Ectodermal cell (in vitro differentiated cells): ENCODE results near the gene TAF13. TPM values are rescaled to one million over a fixed set of nuclear protein-coding genes. Genes with fewer than 3 reads are reported as not detected.

Experiments
- H3K27ac ChIP-seq: 2 replicates; pipeline ENCODE4 v1.7.0; 2013; ENCODE audit warnings: mild to moderate bottlenecking, low read depth, low read length; ENCODE audit not compliant: insufficient read depth, poor library complexity, severe bottlenecking
- H3K27me3 ChIP-seq: 2 replicates; pipeline ENCODE4 v1.7.0; 2013; ENCODE audit warnings: mild to moderate bottlenecking, low read length; ENCODE audit not compliant: insufficient read depth, control insufficient read depth, poor library complexity, severe bottlenecking
- H3K36me3 ChIP-seq: one replicate; pipeline ENCODE4 v1.7.0; 2013; ENCODE audit warnings: low read length; ENCODE audit not compliant: control insufficient read depth, insufficient read depth
- H3K4me1 ChIP-seq: one replicate; pipeline ENCODE4 v1.7.0; 2013; ENCODE audit warnings: low read length; ENCODE audit not compliant: control insufficient read depth, insufficient read depth
- H3K4me3 ChIP-seq: 2 replicates; pipeline ENCODE4 v1.7.0; 2013; ENCODE audit warnings: low read depth, low read length, control low read depth; ENCODE audit not compliant: insufficient read depth
- H3K9me3 ChIP-seq: 2 replicates; pipeline ENCODE4 v1.7.0; 2013; ENCODE audit warnings: mild to moderate bottlenecking, low read length, moderate library complexity; ENCODE audit not compliant: control insufficient read depth
- WGBS, 2 experiments: methylation state at CpG; one replicate each; pipeline ENCODE4 v1.1.7; 2013; ENCODE audit warnings: missing lambda C conversion rate in 2 of 2; 5-methylcytosine and 5-hydroxymethylcytosine counted together
- polyA plus RNA-seq, 4 experiments: library from polyadenylated mRNA; stranded (reverse); fragments of 50-300 nt; gene quantifications; one replicate each; pipeline ENCODE4 v1.2.3, GENCODE V29; 2013

Gene TAF13
- polyA plus RNA-seq (2013, experiment 1 of 4) = 42.4 TPM
- 48.8 TPM for polyA plus RNA-seq (2013, experiment 2 of 4)
- 35.1 TPM for polyA plus RNA-seq (2013, experiment 3 of 4)
- 35.5 TPM for polyA plus RNA-seq (2013, experiment 4 of 4)

GRCh38 chr1:109075531-109076490 lies at the start of gene TAF13:
Gene TAF13, minus strand, starts transcription at chr1:109076003. Its CDS starts 56 bp downstream, at chr1:109075947.
- 6% methylated on average over 39 of the region's 39 CpGs for WGBS, 2 experiments

DNA sequence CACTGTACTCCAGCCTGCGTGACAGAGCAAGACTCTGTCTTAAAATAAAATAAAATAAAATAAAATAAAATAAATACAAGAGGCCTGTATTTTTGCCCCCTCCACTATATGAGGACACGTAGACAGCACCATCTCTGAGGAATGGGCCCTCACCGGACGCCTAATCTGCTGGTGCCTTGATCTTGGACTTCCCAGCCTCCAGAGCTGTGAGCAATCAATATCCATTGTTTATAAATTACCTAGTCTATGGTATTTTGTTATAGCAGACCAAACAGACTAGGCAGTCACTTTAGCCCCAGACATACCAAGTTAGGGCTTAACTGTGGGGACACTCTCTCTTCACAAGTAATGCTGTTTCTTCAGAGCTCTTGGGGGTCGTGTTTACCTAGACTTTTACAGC lies 44.6 kb upstream of the TAF13 start:
- Histone ChIP-seq H3K27ac (no peak overlapping the region), H3K9me3 (no peaks in the 10 kb centered on the region), H3K27me3 (peaks cover 11% of the 10 kb centered on the region), H3K4me1 (no peaks in the 10 kb centered on the region), H3K36me3 (no peaks in the 10 kb centered on the region), H3K4me3 (no peak overlapping the region)
- 88 to 91% methylated on average over 4 of the region's 5 CpGs for WGBS, 2 experiments

More at GRCh38 chr1:109075531-109076490, at the start of gene TAF13:
- Histone ChIP-seq H3K4me3 (peak within 1 kb of the TSS; percentile 49), H3K27me3 (no peaks in the 10 kb centered on the region), H3K36me3 (no peaks in the 10 kb centered on the region), H3K27ac (peak within 1 kb of the TSS; percentile 96), H3K9me3 (no peaks in the 10 kb centered on the region), H3K4me1 (no peaks in the 10 kb centered on the region)

GRCh38 chr1:109118089-109118488 lies 42.3 kb upstream of the TAF13 start:
- 88 to 91% methylated on average over 3 of the region's 3 CpGs for WGBS, 2 experiments
- peaks cover 34% of the 10 kb centered on the region for H3K27me3 ChIP-seq
- no peaks in the 10 kb centered on the region for H3K9me3 ChIP-seq
- no peak overlapping the region for H3K27ac ChIP-seq
- H3K36me3 ChIP-seq = no peaks in the 10 kb centered on the region
- H3K4me3 ChIP-seq = no peak overlapping the region
- H3K4me1 ChIP-seq = peaks cover 11% of the 10 kb centered on the region

DNA sequence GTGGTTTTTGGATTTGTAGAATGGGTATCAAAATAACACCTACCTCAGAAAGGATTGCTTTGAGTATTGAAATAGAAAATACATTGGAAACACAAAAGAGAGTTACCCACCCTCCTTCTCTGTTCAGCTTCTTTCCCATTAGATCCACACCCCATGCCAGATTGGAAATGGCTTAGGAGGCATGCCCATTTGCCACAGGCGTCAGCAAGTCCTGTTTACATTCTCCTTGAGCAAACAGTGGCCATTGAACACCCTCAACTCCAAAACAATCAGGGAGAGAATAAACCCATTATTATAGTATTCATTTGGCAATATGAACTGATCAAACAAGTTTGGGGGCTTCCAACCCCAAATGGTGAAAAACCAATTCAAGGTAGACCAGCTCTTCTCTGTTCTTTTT lies 40.5 kb upstream of the TAF13 start:
- H3K4me3 ChIP-seq = no peak overlapping the region

DNA sequence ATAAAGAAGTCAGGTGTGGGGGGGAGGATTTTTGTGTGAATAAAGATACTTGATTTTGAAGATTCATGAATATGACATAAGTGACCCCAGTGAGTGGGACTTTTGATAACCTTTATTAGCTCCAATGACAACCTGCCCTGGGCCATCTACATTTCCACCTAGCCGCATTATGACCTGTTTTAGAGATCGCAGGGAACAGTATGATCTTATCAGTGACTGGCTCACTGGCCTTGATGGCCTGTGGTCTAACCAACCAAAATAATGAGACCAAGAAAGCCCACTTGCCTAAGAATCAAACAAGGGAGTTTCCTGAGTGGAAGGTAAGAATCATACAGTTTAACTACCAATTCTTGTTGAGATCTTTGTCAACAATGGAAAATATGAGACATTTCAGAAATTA lies 39.9 kb upstream of the TAF13 start:
- H3K27me3 ChIP-seq = peaks cover 55% of the 10 kb centered on the region
- no peaks in the 10 kb centered on the region for H3K36me3 ChIP-seq
- H3K27ac ChIP-seq = no peak overlapping the region
- H3K4me1 ChIP-seq = peaks cover 19% of the 10 kb centered on the region
- H3K9me3 ChIP-seq = no peaks in the 10 kb centered on the region
- H3K4me3 ChIP-seq = no peak overlapping the region
- WGBS, 2 experiments = 91 to 95% methylated on average over 2 of the region's 2 CpGs

More for the DNA sequence above, 40.5 kb upstream of the TAF13 start:
- Histone ChIP-seq H3K27ac (no peak overlapping the region), H3K36me3 (no peaks in the 10 kb centered on the region), H3K27me3 (peaks cover 49% of the 10 kb centered on the region), H3K4me1 (peaks cover 19% of the 10 kb centered on the region), H3K9me3 (no peaks in the 10 kb centered on the region)
- WGBS, 2 experiments = 75 to 88% methylated on average over 1 of the region's 1 CpG

DNA sequence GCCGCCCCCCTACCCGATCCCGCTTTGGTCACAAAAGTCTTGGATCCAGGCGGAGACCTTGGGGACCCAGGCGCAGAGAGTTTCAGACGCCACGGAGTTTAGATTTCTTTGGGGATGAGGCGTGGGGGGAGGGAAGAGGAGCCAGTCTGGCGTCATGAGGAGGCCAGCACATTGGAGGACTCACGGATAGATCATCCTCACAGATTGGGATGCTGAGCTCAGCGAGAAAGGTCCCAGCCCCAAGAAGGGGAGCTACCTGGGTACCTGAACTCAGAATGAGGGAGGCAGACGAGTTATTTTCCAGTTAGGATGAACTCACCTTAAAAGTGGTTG lies 38.5 kb upstream of the TAF13 start:
- Histone ChIP-seq H3K36me3 (no peaks in the 10 kb centered on the region), H3K9me3 (no peaks in the 10 kb centered on the region), H3K4me1 (peaks cover 19% of the 10 kb centered on the region), H3K27ac (no peak overlapping the region), H3K4me3 (peak overlapping the region; percentile 41), H3K27me3 (peaks cover 65% of the 10 kb centered on the region)
- 6 to 7% methylated on average over 12 of the region's 12 CpGs for WGBS, 2 experiments

GRCh38 chr1:109113590-109114341 lies 38.0 kb upstream of the TAF13 start, which contains the start of gene ELAPOR1:
Gene ELAPOR1, plus strand, starts transcription at chr1:109114115. Its CDS starts 69 bp downstream, at chr1:109114184.
- peaks cover 69% of the 10 kb centered on the region for H3K27me3 ChIP-seq
- WGBS, 2 experiments = 2% methylated on average over 56 of the region's 56 CpGs
- peaks cover 19% of the 10 kb centered on the region for H3K4me1 ChIP-seq
- peak within 1 kb of the TSS; percentile 41 for H3K4me3 ChIP-seq
- no peaks in the 10 kb centered on the region for H3K9me3 ChIP-seq
- H3K36me3 ChIP-seq = no peaks in the 10 kb centered on the region
- H3K27ac ChIP-seq = no peak within 1 kb of the TSS

DNA sequence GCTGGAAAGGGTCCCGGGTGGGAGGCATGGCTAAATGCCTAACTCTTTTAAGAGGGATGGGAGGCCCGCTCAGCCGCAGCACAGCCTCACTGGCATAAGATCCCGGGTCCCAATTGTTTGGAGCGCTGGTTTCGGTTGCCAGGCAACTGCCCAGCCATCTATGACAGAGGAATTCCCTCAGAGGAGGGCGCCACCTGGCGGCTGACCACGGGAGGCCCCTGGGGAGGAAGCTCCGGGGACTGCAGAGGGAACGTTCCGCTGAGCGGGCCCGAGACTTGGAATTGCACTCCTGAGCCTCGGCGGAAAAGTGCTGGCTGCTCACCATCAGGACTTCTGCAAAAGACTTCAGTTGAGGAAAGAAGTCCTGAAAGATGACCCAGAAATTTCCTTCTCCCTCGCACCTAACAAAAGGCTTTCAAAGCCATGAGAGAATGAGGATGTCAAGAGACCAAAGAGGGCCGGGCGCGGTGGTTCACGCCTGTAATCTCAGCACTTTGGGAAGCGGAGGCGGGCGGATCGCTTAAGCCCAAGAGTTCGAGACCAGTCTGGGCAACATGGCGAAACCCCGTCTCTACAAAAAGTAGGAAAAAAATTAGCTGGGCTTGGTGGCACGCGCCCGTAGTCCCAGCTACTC lies 37.0 kb upstream of the TAF13 start:
- no peak overlapping the region for H3K4me3 ChIP-seq
- no peaks in the 10 kb centered on the region for H3K9me3 ChIP-seq
- 9 to 10% methylated on average over 31 of the region's 31 CpGs for WGBS, 2 experiments
- H3K27ac ChIP-seq = peak overlapping the region; percentile 75
- H3K4me1 ChIP-seq = peaks cover 19% of the 10 kb centered on the region
- H3K36me3 ChIP-seq = no peaks in the 10 kb centered on the region
- peaks cover 76% of the 10 kb centered on the region for H3K27me3 ChIP-seq

GRCh38 chr1:109112056-109112651 lies 36.4 kb upstream of the TAF13 start:
- WGBS, 2 experiments = 49 to 54% methylated on average over 10 of the region's 10 CpGs
- Histone ChIP-seq H3K27me3 (peaks cover 78% of the 10 kb centered on the region), H3K36me3 (no peaks in the 10 kb centered on the region), H3K4me3 (no peak overlapping the region), H3K27ac (peak overlapping the region; percentile 75), H3K9me3 (no peaks in the 10 kb centered on the region), H3K4me1 (peaks cover 19% of the 10 kb centered on the region)
